ENCODE measurements around the gene KLC1.
"Not testable (repeated sequence)": the region's sequence is repeated elsewhere in the genome, so short reads cannot be mapped to it uniquely, and the experiment has no call there.

KLC1 gene

GRCh38 chr14:103626146-103626850, 2.7 kb upstream of the KLC1 start:
- DNase-seq = no peak

GRCh38 chr14:103627073-103628025, 1.7 kb upstream of the KLC1 start:
- DNase-seq = no peak

DNA sequence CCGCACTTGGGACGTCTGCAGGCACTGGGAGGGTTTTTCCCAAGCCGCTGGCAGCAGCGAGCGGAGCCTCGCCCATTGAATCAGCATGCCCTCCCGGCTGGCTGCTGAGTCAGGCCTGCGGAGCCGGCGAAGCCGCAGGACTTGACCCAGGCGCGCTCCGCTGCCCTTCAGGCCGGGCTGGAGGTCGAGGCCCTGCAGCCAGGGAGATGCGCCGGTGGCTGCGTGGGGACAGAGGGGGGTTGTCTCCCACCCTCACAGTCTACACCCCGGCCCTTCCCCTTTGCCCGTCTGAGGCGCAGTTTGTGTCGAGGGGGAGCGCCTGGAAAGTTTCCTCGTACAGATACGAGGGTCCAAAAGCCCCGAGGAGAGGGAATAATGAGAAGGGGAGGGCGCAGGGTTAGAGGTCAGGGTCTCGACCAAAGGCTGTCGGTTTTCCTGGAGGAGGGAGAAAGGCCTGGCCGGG, 759 bp upstream of the KLC1 start:
- DNase-seq = peak; percentile 41

DNA sequence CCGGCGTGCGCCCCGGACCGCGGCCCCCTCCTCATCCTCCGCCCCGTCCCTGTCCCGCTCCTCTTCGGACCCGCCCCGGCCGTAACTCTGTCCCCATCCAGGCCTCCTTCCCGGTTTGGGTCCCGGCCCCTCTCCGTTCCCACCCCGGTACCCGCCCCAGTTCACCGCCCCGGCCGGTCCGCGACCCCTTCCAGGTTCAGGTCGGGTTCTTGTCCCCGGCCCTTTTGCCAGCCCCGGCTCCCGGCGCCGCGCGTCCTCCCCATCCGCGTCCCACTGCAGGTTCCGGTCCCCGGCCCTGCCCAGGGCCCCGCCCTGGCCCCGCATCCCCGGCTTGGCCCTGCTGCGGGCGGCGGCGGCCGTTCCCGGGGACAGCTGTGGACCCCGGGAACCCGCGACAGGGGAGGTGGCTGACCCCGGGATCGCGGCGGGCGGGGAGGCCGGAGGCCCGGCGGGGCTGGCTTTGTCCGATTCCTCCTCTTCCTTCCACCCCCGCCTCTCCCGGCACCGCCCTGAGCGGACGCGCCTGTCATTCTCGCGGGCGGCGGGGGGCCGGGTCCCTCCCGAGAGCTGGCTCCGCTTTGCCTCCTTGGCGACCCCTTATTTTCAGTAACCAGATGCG, 601 bp downstream of the KLC1 start:
- peak; percentile 72 for DNase-seq

DNA sequence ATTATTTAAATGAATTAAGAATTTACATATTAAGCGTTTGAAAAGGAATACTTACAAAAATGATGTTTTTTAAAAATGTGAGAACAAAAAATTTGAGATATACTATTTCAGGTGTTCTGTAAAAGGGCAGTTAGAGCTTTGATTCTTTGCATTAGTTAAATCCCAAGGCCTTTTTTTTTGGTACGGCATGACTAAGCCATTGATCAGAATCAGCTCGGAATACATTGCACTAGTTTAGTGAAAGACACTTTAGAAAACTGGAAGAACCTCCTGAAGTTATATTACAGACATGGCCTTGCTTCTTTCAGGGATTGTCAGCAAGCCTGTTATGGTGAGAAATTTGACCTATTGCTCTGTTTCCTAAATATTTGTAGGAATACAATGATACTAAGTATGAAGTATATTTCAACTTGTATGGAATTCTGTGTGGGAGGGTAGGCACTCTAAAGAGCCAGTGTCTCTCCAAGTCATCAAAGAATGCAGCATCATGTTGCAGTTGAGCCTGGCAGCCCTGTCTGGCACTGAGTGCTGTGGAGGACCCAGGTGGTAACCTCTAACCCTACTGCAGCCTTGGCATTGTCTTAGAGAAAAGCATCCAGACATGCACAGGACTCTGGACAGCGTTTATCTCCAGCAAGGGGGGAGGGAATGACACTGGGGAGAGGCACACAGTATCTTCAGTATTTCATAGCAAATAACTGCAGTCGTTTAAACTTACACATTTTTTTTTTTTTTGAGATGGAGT, 1.5 kb downstream of the KLC1 start:
- no peak for DNase-seq

GRCh38 chr14:103633391-103633790, 4.4 kb downstream of the KLC1 start:
- DNase-seq = no peak

DNA sequence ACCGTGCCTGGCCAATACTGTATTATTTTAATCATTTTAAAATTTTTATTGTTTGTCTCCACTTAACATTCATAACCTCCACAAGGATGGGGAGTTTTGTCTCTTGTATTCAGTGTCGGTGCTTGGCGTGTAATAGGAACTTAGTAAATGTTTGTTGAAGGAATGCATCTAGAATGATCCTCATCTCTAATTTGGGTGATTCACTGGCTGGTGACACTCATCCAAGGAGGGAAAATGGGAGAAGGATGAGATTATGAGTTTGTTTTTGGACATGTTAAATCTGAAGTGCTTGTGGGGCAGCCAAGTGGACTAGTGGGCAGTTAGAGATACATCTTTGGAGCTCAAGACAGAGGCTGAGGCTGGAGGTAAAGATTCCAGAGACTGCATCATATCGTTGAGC, 5.1 kb downstream of the KLC1 start:
- DNase-seq = no peak

GRCh38 chr14:103638594-103638993, 9.6 kb downstream of the KLC1 start:
- DNase-seq = no peak

DNA sequence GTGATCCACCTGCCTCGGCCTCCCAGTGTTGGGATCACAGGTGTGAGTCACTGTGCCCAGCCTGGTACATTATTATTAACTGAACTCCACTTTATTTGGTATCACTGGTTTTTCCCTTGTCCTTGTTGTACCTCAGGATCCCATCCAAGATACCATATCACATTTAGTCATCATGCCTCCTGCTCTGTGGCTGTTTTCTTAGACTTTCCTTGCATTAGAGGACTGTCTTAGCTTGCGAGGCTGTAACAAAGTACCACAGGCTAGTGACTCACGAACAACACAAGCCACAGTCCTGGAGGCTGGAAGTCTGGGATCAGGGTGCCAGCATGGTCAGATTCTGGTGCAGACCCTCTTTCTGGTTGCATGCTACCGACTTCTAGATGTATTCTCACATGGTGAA, 12.2 kb downstream of the KLC1 start:
- no peak for DNase-seq

DNA sequence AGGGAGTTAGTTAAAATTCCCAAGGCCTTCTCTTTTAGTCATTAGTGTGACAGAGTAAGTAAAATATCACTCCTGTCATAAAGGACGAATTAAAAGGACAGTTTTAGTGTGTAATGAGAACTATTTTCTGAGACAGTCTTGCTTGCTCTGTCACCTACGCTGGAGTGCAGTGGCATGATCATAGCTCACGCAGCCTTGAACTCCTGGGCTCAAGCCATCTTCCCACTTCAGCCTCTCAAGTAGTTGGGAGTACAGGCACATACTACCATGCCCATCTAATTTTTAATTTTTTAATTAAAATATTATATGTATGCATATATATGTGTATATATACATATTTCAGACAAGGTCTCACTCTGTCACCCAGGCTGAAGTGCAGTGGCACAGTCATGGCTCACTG, 17.2 kb downstream of the KLC1 start:
- DNase-seq = no peak

- DNase-seq = no peak
These were observed 20.0 kb downstream of the KLC1 start for GRCh38 chr14:103649001-103649400.

GRCh38 chr14:103650213-103650612, 21.2 kb downstream of the KLC1 start:
- DNase-seq = no peak

DNA sequence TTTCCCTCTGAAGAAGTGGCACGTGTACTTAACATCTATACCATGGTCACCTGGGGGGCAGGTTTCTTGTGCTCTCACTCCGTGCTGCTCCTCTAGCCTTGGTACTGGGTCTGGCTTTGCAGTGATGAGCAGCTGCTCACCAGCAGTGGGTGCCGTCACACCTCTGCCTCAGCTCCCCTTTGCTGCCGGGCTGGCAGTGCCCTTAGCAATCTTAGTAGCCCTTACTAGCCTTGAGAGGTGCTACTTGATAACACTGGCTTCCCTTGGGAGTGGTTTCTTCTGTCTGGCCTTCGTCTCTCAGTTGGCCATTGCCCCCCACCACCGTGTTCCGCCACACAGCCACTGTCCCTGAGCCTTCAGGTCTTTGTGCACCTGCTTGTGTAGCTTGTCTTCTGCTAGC, 22.6 kb downstream of the KLC1 start:
- no peak for DNase-seq

DNA sequence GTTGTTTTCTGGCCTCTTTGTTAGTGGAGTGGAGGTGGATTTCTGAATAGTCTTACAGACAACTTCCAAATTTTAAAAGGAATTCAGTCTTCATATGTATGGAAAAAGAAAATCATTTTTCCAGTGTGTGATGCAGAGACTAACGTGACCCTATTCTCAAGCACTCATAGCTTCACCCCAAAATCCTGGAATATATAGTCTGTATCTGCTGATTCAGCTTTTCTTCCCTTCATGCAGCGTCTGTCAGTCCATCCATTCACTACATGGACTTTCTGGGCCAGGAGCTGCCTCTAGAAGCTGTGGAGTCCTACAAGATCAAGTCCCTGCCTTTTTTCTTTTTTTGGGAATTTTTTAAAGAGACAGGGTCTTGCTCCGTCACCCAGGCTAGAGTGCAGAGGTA, 23.8 kb downstream of the KLC1 start:
- DNase-seq = no peak

- DNase-seq = not testable (repeated sequence)
These were observed 24.3 kb downstream of the KLC1 start for GRCh38 chr14:103653336-103653735.

- DNase-seq = no peak
These were observed 24.8 kb downstream of the KLC1 start for GRCh38 chr14:103653805-103654204.

GRCh38 chr14:103654619-103655018, 25.6 kb downstream of the KLC1 start:
- no peak for DNase-seq

- DNase-seq = no peak
These were observed 27.2 kb downstream of the KLC1 start for GRCh38 chr14:103656031-103656755.

DNA sequence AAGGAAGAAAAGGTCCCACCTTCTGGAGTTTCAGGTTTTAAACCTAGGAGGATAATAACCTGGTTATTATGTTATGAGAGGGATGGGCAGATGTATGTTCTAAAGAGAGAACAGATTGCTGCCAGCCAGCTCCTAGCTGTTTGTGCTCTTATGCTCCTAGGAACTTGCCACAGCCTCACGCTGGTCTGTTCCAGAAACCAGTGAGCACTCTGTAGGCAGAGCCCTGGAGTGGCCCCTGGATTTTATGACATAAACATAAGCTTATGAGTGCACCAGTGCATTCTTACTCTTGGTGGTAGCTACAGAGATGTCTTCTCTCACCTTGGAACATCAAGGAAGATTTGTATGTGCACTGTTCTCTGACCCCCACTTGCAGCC, 27.7 kb downstream of the KLC1 start:
- no peak for DNase-seq

- DNase-seq = no peak
These were observed 28.5 kb downstream of the KLC1 start for GRCh38 chr14:103657471-103657870.

GRCh38 chr14:103659631-103660030, 30.6 kb downstream of the KLC1 start:
- no peak for DNase-seq

DNA sequence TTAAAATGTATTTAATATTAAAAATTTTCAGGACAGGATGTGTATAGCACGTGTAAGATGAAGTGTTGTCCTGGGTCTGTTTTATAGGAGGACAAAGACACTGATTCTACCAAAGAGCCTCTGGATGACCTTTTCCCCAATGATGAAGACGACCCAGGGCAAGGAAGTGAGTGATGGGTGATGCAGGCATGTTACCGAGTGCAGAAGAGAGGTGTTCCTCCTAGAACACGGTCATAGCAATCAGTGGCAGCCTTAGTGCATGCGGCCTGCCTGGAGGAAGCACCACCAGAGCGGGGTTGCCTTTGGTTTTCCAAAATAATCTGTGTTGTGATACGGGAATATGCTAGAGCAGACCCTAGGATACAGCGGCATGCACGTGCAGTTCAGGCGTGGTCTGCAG, 33.0 kb downstream of the KLC1 start:
- DNase-seq = no peak

Data from stimulated activated CD4-positive, alpha-beta T cell treated with anti-CD3 and anti-CD28 coated beads, Interleukin-15, amount 100 ng/mL, for 24 hours (primary cell).